CD4-positive, alpha-beta T cell treated with Interleukin-2 at 100 ng/mL for 4 hours (primary cell): Measurements from ENCODE around the gene LEKR1.
"Not testable (repeated sequence)": the region's sequence is repeated elsewhere in the genome, so short reads cannot be mapped to it uniquely, and the experiment has no call there.

ENCODE experiments used
- DNase-seq: peaks from one replicate; pipeline ENCODE4 v3.0.0-alpha.2; 2020; ENCODE audit warnings: low spot score

The LEKR1 gene

GRCh38 chr3:156837115-156837514, 11.0 kb downstream of the LEKR1 start:
- no peak for DNase-seq

- no peak for DNase-seq
Measured at GRCh38 chr3:156838035-156838434, 11.9 kb downstream of the LEKR1 start.

- no peak for DNase-seq
Measured at GRCh38 chr3:156840826-156841689, 14.9 kb downstream of the LEKR1 start.

- DNase-seq = no peak
Measured at GRCh38 chr3:156843071-156843808, 17.1 kb downstream of the LEKR1 start.

- no peak for DNase-seq
Measured at GRCh38 chr3:156847752-156848448, 21.7 kb downstream of the LEKR1 start.

- DNase-seq = no peak
Measured at GRCh38 chr3:156859578-156859977, 33.4 kb downstream of the LEKR1 start.

GRCh38 chr3:156860873-156861272, 34.7 kb downstream of the LEKR1 start:
- no peak for DNase-seq

GRCh38 chr3:156862338-156862737, 36.2 kb downstream of the LEKR1 start:
- no peak for DNase-seq

- no peak for DNase-seq
Measured at GRCh38 chr3:156865732-156866131, 39.6 kb downstream of the LEKR1 start.

GRCh38 chr3:156867174-156867573, 41.0 kb downstream of the LEKR1 start:
- no peak for DNase-seq

GRCh38 chr3:156867920-156868319, 41.8 kb downstream of the LEKR1 start:
- DNase-seq = no peak

GRCh38 chr3:156873906-156874305, 47.8 kb downstream of the LEKR1 start:
- DNase-seq = no peak

- DNase-seq = not testable (repeated sequence)
Measured at GRCh38 chr3:156879491-156879890, 53.3 kb downstream of the LEKR1 start.

GRCh38 chr3:156885761-156886160, 59.6 kb downstream of the LEKR1 start:
- DNase-seq = no peak

- no peak for DNase-seq
Measured at GRCh38 chr3:156888176-156888575, 62.0 kb downstream of the LEKR1 start.

- DNase-seq = no peak
Measured at GRCh38 chr3:156888576-156888975, 62.4 kb downstream of the LEKR1 start.

- DNase-seq = no peak
Measured at GRCh38 chr3:156892701-156893100, 66.5 kb downstream of the LEKR1 start.

GRCh38 chr3:156895374-156895773, 69.2 kb downstream of the LEKR1 start:
- DNase-seq = not testable (repeated sequence)

GRCh38 chr3:156897851-156898250, 71.7 kb downstream of the LEKR1 start:
- DNase-seq = not testable (repeated sequence)

- DNase-seq = no peak
Measured at GRCh38 chr3:156898296-156898880, 72.2 kb downstream of the LEKR1 start.

- no peak for DNase-seq
Measured at GRCh38 chr3:156899951-156900350, 73.8 kb downstream of the LEKR1 start.

GRCh38 chr3:156902916-156903315, 76.8 kb downstream of the LEKR1 start:
- no peak for DNase-seq
